ENCODE results near the gene ZBTB46. TPM values are rescaled to one million over a fixed set of nuclear protein-coding genes. Genes with fewer than 3 reads are reported as not detected.

The ZBTB46 gene
- total RNA-seq, 1 experiment from 2014 or later = 9.5 TPM

DNA sequence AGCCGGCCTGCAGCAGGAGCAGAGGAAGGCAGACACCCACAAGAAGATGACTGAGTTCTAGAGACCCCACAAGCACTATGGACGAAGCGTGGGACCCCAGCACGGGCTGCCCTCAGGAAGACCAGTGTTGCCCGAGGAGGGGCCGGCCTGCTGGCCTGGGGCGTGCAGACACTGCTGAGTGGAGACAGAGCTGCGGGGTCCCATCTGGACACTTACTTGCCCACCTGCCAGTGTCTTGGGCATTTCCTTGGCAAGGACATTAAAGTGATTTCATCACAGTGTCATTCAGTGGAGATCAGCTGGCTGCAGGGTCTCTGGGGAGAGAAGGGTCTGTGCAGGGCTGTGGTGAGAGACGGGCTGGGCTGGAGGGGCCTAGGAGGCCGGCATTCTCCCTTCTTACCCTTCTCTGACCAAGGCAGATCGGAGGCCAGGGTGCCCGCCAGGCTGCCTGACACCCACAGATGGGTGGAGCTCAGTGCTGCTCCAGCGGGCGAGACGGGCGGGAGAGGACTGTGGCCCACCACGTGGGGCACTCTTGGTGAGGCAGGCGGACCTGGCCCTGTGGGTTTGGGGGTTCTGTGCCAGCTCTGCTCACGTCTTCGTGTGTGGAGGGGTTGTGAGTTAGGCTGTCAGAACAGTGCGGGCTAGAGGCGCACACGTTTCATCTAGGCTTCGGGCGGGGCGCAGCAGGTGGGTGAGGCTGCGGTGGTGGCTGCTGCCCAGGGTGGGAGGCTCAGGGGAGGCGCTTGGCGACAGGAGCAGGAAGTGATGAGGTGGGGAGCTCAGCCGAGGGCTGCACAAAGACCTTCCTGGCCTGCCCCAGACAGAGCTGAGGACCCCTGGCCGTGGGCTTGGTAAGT is 95.0 kb downstream of the ZBTB46 start, which contains the start of gene LIME1:
TSS of gene LIME1 (plus strand) at position 806 of the 860 bp plus-strand sequence. CDS start 886 bp downstream, outside the sequence.
- no peaks in the 10 kb centered on the region for H3K27me3 Mint-ChIP-seq (ENCODE audit: insufficient read depth, unreplicated experiment)
- Histone ChIP-seq H3K36me3 (ENCODE audit: control insufficient read depth, insufficient read depth, low read length) (peaks cover 16% of the 10 kb centered on the region), H3K9me3 (no peaks in the 10 kb centered on the region), H3K27me3 (replicated peaks; ENCODE audit: control insufficient read depth, insufficient read depth, low read length) (no peaks in the 10 kb centered on the region), H3K4me1 (peaks cover 15% of the 10 kb centered on the region), H3K4me3 (ENCODE audit: low read depth, low read length) (peak within 1 kb of the TSS; percentile 71)
- no peak for DNase-seq
- no peaks in the 10 kb centered on the region for H3K9me3 Mint-ChIP-seq (ENCODE audit: unreplicated experiment)
- POLR2A ChIA-PET = interaction anchor here (0.6 kb wide), 2 partner anchors 27 to 29 kb away, joined by 3 read pairs; partner anchors contain the start of gene ARFRP1
- intact Hi-C loops (cut with micrococcal nuclease; ENCODE audit: unreplicated experiment) = no loop called here
- TF ChIP-seq, protein P1, sequence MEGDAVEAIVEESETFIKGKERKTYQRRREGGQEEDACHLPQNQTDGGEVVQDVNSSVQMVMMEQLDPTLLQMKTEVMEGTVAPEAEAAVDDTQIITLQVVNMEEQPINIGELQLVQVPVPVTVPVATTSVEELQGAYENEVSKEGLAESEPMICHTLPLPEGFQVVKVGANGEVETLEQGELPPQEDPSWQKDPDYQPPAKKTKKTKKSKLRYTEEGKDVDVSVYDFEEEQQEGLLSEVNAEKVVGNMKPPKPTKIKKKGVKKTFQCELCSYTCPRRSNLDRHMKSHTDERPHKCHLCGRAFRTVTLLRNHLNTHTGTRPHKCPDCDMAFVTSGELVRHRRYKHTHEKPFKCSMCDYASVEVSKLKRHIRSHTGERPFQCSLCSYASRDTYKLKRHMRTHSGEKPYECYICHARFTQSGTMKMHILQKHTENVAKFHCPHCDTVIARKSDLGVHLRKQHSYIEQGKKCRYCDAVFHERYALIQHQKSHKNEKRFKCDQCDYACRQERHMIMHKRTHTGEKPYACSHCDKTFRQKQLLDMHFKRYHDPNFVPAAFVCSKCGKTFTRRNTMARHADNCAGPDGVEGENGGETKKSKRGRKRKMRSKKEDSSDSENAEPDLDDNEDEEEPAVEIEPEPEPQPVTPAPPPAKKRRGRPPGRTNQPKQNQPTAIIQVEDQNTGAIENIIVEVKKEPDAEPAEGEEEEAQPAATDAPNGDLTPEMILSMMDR (IDR thresholded peaks at IDR 0.05; ENCODE audit: insufficient read depth in 1 of 2, low read depth in 1 of 2, low read length in 1 of 2, severe bottlenecking in 1 of 2, unreplicated experiment in 1 of 2) = no peak
- peak within 1 kb of the TSS; percentile 66 for H3K4me3 Mint-ChIP-seq (ENCODE audit: unreplicated experiment)
- peak within 1 kb of the TSS; percentile 32 for H3K27ac Mint-ChIP-seq (ENCODE audit: unreplicated experiment)
- peaks cover 7% of the 10 kb centered on the region for H3K4me1 Mint-ChIP-seq (ENCODE audit: low read depth, unreplicated experiment)
- CTCF ChIA-PET = interaction anchor here (0.9 to 1.1 kb wide), 2 partner anchors 25 to 28 kb away, joined by 3 to 4 read pairs; partner anchors contain the start of genes ARFRP1 and ZGPAT
- BruUV-seq (replicated peaks) = no TSS peak
- peaks cover 50% of the 10 kb centered on the region for H3K36me3 Mint-ChIP-seq (ENCODE audit: insufficient read depth, unreplicated experiment)

DNA sequence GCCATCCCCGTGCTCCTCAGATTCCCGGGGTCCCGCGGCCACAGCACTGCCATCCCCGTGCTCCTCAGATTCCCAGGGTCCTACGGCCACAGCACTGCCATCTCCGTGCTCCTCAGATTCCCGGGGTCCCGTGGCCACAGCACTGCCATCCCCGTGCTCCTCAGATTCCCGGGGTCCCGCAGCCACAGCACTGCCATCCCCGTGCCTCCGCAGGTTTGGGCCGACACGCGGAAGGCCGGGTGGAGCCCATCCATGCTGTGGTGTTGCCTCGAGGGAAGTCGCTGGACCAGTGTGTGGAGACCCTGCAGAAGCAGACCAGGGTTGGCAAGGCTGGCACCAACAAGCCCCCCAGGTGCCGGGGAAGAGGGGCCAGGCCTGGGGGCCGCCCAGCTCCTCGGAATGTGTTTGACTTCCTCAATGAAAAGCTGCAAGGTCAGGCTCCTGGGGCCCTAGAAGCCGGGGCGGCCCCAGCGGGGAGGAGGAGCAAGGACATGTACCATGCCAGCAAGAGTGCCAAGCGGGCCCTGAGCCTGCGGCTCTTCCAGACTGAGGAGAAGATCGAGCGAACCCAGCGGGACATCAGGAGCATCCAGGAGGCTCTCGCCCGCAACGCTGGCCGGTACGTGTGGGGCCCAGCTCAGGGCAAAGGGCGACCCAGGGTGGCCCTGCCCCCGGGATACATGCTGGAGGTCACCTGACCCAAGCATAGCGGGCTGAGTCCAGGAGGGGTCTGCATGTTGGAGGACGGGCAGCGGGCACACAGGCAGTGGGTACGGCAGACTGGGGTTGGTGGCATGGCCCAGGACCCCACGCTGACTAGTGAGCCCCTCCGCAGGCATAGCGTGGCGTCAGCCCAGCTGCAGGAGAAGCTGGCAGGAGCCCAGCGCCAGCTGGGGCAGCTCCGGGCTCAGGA is 95.9 kb downstream of the ZBTB46 start:
- intact Hi-C loops (cut with micrococcal nuclease; ENCODE audit: unreplicated experiment) = no loop called here
- Histone ChIP-seq H3K4me3 (ENCODE audit: low read depth, low read length) (no peak overlapping the region), H3K4me1 (peaks cover 13% of the 10 kb centered on the region), H3K36me3 (ENCODE audit: control insufficient read depth, insufficient read depth, low read length) (peaks cover 15% of the 10 kb centered on the region), H3K9me3 (no peaks in the 10 kb centered on the region), H3K27me3 (replicated peaks; ENCODE audit: control insufficient read depth, insufficient read depth, low read length) (no peaks in the 10 kb centered on the region)
- H3K4me1 Mint-ChIP-seq (ENCODE audit: low read depth, unreplicated experiment) = peaks cover 7% of the 10 kb centered on the region
- peak overlapping the region; percentile 32 for H3K27ac Mint-ChIP-seq (ENCODE audit: unreplicated experiment)
- no peak for DNase-seq
- TSS peak; percentile 63 for BruUV-seq (replicated peaks)
- TF ChIP-seq, protein P1 (IDR thresholded peaks at IDR 0.05; ENCODE audit: insufficient read depth in 1 of 2, low read depth in 1 of 2, low read length in 1 of 2, severe bottlenecking in 1 of 2, unreplicated experiment in 1 of 2) = no peak
- no peaks in the 10 kb centered on the region for H3K9me3 Mint-ChIP-seq (ENCODE audit: unreplicated experiment)
- POLR2A ChIA-PET = no interaction called here
- no peak overlapping the region for H3K4me3 Mint-ChIP-seq (ENCODE audit: unreplicated experiment)
- CTCF ChIA-PET = no interaction called here
- peaks cover 42% of the 10 kb centered on the region for H3K36me3 Mint-ChIP-seq (ENCODE audit: insufficient read depth, unreplicated experiment)
- no peaks in the 10 kb centered on the region for H3K27me3 Mint-ChIP-seq (ENCODE audit: insufficient read depth, unreplicated experiment)

Measured in Caco-2 (cell line).